ENCODE data around the gene FMNL2. TPM values are rescaled to one million over a fixed set of nuclear protein-coding genes. Genes with fewer than 3 reads are reported as not detected.

FMNL2 gene
- polyA plus RNA-seq, 3 donors = 0.28 to 3.2 (median 0.71) TPM

DNA sequence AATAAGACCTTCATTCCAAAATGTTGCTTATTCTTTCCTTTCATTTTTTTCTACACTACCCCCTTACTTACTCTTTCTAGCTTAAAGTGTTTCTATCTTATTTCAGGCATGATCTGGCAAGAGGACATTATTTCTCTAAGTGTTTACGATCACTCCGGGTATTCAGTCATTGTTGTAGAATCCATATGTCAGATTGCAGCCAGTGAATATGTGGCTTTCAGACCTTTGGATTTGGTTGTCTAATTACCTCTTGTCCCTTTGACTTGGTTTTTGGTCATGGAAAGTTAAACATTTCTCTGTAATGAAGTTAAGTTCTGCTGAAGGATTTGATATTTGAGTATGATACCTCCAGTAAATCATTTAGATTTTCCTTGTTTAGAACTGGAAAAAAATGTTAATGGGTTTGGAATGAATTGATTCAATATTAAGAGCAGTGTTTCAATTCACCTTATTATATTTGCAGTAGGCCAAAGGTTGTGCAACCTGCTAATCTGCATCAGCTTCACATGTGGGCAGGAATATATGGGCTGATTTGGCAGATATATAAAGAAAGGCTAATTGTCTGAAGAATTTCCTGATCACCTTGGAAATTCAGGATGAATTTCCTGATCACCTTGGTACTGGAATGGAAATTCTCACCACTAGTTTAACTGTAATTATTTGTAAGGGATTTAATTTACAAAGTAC, 227.4 kb downstream of the FMNL2 start:
- H3K79me2 ChIP-seq (ENCODE audit: insufficient read depth, low read length) = no peaks in the 10 kb centered on the region
- H3K4me3 ChIP-seq (replicated peaks in 1 of 3; ENCODE audit: low read depth in 2 of 3, low read length in 3 of 3) = no peak overlapping the region
- TF ChIP-seq, protein P1, sequence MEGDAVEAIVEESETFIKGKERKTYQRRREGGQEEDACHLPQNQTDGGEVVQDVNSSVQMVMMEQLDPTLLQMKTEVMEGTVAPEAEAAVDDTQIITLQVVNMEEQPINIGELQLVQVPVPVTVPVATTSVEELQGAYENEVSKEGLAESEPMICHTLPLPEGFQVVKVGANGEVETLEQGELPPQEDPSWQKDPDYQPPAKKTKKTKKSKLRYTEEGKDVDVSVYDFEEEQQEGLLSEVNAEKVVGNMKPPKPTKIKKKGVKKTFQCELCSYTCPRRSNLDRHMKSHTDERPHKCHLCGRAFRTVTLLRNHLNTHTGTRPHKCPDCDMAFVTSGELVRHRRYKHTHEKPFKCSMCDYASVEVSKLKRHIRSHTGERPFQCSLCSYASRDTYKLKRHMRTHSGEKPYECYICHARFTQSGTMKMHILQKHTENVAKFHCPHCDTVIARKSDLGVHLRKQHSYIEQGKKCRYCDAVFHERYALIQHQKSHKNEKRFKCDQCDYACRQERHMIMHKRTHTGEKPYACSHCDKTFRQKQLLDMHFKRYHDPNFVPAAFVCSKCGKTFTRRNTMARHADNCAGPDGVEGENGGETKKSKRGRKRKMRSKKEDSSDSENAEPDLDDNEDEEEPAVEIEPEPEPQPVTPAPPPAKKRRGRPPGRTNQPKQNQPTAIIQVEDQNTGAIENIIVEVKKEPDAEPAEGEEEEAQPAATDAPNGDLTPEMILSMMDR (IDR thresholded peaks at IDR 0.05) = no peak
- DNase-seq = no peak
- H3K4me1 ChIP-seq (ENCODE audit: control insufficient read depth in 1 of 2, insufficient read depth in 2 of 2, low read length in 2 of 2) = peaks cover 3 to 4% of the 10 kb centered on the region in 2 donors
- H3K4me2 ChIP-seq (replicated peaks; ENCODE audit: extremely low read depth, low read length, poor library complexity, severe bottlenecking) = no peak overlapping the region
- H3K27ac ChIP-seq (ENCODE audit: low read depth in 1 of 2, low read length in 2 of 2) = no peak overlapping the region
- no peak overlapping the region for H2AFZ ChIP-seq (ENCODE audit: insufficient read depth, low read depth, low read length, poor library complexity, severe bottlenecking)
- Mint-ChIP-seq H3K4me1 (peaks cover 4% of the 10 kb centered on the region), H3K4me3 (no peak overlapping the region), H3K27me3 (ENCODE audit: low read depth in 3 of 3) (peaks cover 0 to 2% (median 1%) of the 10 kb centered on the region in 3 donors), H3K36me3 (no peaks in the 10 kb centered on the region), H3K27ac (no peak overlapping the region), H3K9me3 (no peaks in the 10 kb centered on the region)
- H3K36me3 ChIP-seq (replicated peaks in 1 of 2; ENCODE audit: control insufficient read depth in 1 of 2, insufficient read depth in 2 of 2, low read length in 2 of 2) = no peaks in the 10 kb centered on the region
- intact Hi-C loops (cut with micrococcal nuclease) = no loop called here
- 100% methylated on average over 2 of the region's 2 CpGs for WGBS (ENCODE audit: insufficient coverage)
- no peaks in the 10 kb centered on the region for H3K9me3 ChIP-seq (replicated peaks in 1 of 2; ENCODE audit: control insufficient read depth in 1 of 2, insufficient read depth in 1 of 2, low read length in 2 of 2)
- no peak overlapping the region for H3K9ac ChIP-seq (ENCODE audit: insufficient read depth, low read length, poor library complexity, severe bottlenecking)
- H3K27me3 ChIP-seq (ENCODE audit: control insufficient read depth in 2 of 2, insufficient read depth in 2 of 2, low read length in 2 of 2) = no peaks in the 10 kb centered on the region
- H4K20me1 ChIP-seq (ENCODE audit: insufficient read depth, low read length) = no peaks in the 10 kb centered on the region

DNA sequence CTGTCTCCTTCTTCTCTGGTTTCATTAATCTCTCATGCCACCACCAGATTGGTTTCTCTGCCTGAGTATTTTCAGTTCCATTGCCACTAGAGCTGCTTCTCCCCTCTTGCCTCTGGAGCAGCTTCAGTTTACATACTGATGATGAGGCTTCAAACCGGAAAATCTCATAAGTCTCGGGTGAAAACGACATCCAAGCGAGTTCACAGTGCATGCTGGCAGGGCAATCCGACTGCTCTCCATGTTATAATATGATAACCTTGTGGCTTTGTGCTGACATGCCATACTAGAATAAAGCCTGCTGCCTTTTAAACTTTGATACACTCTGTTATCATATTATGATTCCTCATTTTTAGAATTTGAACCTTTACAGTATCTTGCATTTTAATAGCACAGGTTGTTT, 228.8 kb downstream of the FMNL2 start:
- H3K27ac Mint-ChIP-seq = no peak overlapping the region
- no peak overlapping the region for H3K4me2 ChIP-seq (replicated peaks; ENCODE audit: extremely low read depth, low read length, poor library complexity, severe bottlenecking)
- peaks cover 3 to 4% of the 10 kb centered on the region in 2 donors for H3K4me1 ChIP-seq (ENCODE audit: control insufficient read depth in 1 of 2, insufficient read depth in 2 of 2, low read length in 2 of 2)
- intact Hi-C loops (cut with micrococcal nuclease) = no loop called here
- no peaks in the 10 kb centered on the region for H3K36me3 Mint-ChIP-seq
- no peak for DNase-seq
- H3K9me3 Mint-ChIP-seq = no peaks in the 10 kb centered on the region
- 97% methylated on average over 4 of the region's 5 CpGs for WGBS (ENCODE audit: insufficient coverage)
- peaks cover 4% of the 10 kb centered on the region for H3K4me1 Mint-ChIP-seq
- H3K27me3 Mint-ChIP-seq (ENCODE audit: low read depth in 3 of 3) = peaks cover 0 to 2% (median 2%) of the 10 kb centered on the region in 3 donors
- H2AFZ ChIP-seq (ENCODE audit: insufficient read depth, low read depth, low read length, poor library complexity, severe bottlenecking) = no peak overlapping the region
- no peak overlapping the region for H3K27ac ChIP-seq (ENCODE audit: low read depth in 1 of 2, low read length in 2 of 2)
- H3K4me3 Mint-ChIP-seq = no peak overlapping the region
- no peaks in the 10 kb centered on the region for H3K36me3 ChIP-seq (replicated peaks in 1 of 2; ENCODE audit: control insufficient read depth in 1 of 2, insufficient read depth in 2 of 2, low read length in 2 of 2)
- H3K9ac ChIP-seq (ENCODE audit: insufficient read depth, low read length, poor library complexity, severe bottlenecking) = no peak overlapping the region
- no peaks in the 10 kb centered on the region for H4K20me1 ChIP-seq (ENCODE audit: insufficient read depth, low read length)
- no peaks in the 10 kb centered on the region for H3K27me3 ChIP-seq (ENCODE audit: control insufficient read depth in 2 of 2, insufficient read depth in 2 of 2, low read length in 2 of 2)
- H3K9me3 ChIP-seq (replicated peaks in 1 of 2; ENCODE audit: control insufficient read depth in 1 of 2, insufficient read depth in 1 of 2, low read length in 2 of 2) = no peaks in the 10 kb centered on the region
- no peaks in the 10 kb centered on the region for H3K79me2 ChIP-seq (ENCODE audit: insufficient read depth, low read length)
- TF ChIP-seq, protein P1 (IDR thresholded peaks at IDR 0.05) = no peak
- no peak overlapping the region for H3K4me3 ChIP-seq (replicated peaks in 1 of 3; ENCODE audit: low read depth in 2 of 3, low read length in 3 of 3)
